AG04449 (cell line): ENCODE measurements around the gene FUS.
A peak's percentile ranks its signal among the peaks of the same experiment; 100 is the strongest.
"Not testable (repeated sequence)": the region's sequence is repeated elsewhere in the genome, so short reads cannot be mapped to it uniquely, and the experiment has no call there.

Experiments used
- CTCF ChIA-PET: fragments of 350-600 bp; formaldehyde crosslinking; extraction: SDS; loops from one replicate; lab custom pipeline; 2021; ENCODE audit warnings: antibody characterized with exemption; lab: Yijun Ruan, JAX
- POLR2A ChIA-PET: fragments of 400-600, 350-600 bp; formaldehyde crosslinking; extraction: SDS; loops from one replicate; lab custom pipeline; 2020; ENCODE audit warnings: antibody characterized with exemption, inconsistent platforms; lab: Yijun Ruan, JAX
- DNase-seq: peaks from one replicate; pipeline ENCODE4 v3.0.0-alpha.2; 2010; ENCODE audit warnings: low read depth, low spot score
- H3K4me3 ChIP-seq: 2 replicates; pipeline ENCODE4 v1.5.1; 2011; ENCODE audit warnings: low read depth, mild to moderate bottlenecking, control low read depth, low read length
- TF ChIP-seq, protein P1 (sequence below): IDR thresholded peaks from one replicate; pipeline ENCODE4 v1.5.1; 2011; ENCODE audit warnings: mild to moderate bottlenecking, moderate library complexity, low read length, control low read depth, inconsistent platforms; ENCODE audit not compliant: insufficient read depth; ENCODE audit errors: missing control alignments

The FUS gene

GRCh38 chr16:31136287-31136662 lies 43.7 kb upstream of the FUS start:
- ChIA-PET CTCF (interaction anchor here (1.2 to 1.7 kb wide), 3 partner anchors 17 to 183 kb away, joined by 3 to 4 read pairs (median 4); no protein-coding TSS in a partner anchor), POLR2A (interaction anchor here (1.1 kb wide), 2 partner anchors 19 to 62 kb away, joined by 3 read pairs; partner anchors contain the start of genes KAT8, ZNF646 and ZNF668)
- H3K4me3 ChIP-seq = no peak overlapping the region

DNA sequence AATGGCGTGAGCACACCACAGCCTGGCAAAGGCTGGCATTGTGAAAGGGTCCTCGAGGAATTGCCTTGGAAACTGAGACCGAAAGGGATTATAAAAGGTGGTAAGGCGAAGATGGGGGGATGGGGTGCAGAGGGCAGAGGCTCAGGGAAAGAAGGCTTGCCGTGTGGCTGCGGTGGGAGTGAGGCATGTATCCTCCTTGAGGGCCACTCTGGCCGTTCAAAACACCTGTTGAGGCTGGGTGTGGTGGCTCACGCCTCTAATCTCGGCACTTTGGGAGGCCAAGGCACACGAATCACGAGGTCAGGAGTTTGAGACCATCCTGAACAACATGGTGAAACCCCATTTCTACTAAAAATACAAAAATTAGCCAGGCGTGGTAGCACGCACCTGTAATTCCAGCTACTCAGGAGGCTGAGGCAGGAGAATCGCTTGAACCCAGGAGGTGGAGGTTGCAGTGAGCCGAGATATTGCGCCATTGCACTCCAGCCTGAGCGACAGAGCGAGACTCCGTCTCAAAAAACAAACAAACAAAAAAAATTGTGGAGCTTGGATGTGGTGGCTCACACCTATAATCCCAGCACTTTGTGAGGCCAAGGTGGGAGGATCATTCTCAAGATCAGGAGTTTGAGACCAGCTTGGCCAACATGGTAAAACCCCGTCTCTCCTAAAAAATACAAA lies 43.0 kb upstream of the FUS start:
- POLR2A ChIA-PET = interaction anchor here (1.1 kb wide), 1 partner anchor 20 kb away, joined by 3 read pairs; the partner anchor contains the start of gene KAT8
- not testable (repeated sequence) for H3K4me3 ChIP-seq, DNase-seq
- CTCF ChIA-PET = interaction anchor here (1.0 to 1.7 kb wide), 3 partner anchors 18 to 184 kb away, joined by 3 to 4 read pairs (median 4); no protein-coding TSS in a partner anchor

More at GRCh38 chr16:31136287-31136662, 43.7 kb upstream of the FUS start:
- DNase-seq = no peak
- TF ChIP-seq, protein P1, sequence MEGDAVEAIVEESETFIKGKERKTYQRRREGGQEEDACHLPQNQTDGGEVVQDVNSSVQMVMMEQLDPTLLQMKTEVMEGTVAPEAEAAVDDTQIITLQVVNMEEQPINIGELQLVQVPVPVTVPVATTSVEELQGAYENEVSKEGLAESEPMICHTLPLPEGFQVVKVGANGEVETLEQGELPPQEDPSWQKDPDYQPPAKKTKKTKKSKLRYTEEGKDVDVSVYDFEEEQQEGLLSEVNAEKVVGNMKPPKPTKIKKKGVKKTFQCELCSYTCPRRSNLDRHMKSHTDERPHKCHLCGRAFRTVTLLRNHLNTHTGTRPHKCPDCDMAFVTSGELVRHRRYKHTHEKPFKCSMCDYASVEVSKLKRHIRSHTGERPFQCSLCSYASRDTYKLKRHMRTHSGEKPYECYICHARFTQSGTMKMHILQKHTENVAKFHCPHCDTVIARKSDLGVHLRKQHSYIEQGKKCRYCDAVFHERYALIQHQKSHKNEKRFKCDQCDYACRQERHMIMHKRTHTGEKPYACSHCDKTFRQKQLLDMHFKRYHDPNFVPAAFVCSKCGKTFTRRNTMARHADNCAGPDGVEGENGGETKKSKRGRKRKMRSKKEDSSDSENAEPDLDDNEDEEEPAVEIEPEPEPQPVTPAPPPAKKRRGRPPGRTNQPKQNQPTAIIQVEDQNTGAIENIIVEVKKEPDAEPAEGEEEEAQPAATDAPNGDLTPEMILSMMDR = no peak

GRCh38 chr16:31138621-31139578 lies 41.0 kb upstream of the FUS start:
- TF ChIP-seq, protein P1 = no peak
- CTCF ChIA-PET = interaction anchor here (0.9 to 2.4 kb wide), 2 partner anchors 9 to 154 kb away, joined by 4 to 10 read pairs; partner anchors contain the start of gene HSD3B7
- DNase-seq = no peak
- POLR2A ChIA-PET = no interaction called here
- H3K4me3 ChIP-seq = no peak overlapping the region

- CTCF ChIA-PET = interaction anchor here (1.8 to 6.7 kb wide), 6 partner anchors 12 to 319 kb away, joined by 8 to 101 read pairs (median 28); partner anchors contain the start of genes HSD3B7 and KAT8
- H3K4me3 ChIP-seq, POLR2A ChIA-PET, DNase-seq: not testable (repeated sequence)
Observed at GRCh38 chr16:31141071-31141469, 38.9 kb upstream of the FUS start.

DNA sequence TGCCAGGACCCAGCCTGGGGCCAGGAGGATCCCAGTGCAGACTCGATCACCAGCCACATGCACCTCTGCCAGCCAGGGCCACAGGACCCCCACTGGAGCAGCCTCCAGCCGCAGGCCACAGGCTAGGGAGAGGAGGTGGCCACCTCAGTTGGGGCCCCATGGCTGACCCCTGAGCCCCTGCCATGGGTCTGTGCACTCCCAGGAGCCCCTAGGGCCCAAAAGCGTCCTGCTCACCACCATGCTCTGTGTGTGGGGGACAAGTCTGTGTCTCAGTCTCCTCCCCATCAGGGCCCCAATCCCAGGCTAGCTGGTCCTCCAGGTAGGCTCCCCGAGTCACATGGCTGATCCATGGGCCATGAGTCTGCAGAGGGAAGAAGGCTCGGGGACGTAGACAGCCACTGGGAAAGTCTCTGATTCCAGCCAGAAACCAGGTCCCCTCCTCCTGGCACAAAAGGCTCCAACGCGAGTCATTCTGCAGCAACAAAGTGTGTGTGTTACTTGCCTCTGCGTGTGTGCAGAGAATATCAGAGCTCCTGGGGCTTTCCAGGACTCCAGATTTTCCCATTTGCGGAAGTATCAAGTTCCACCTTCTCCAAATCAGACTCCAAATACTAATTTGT lies 38.3 kb upstream of the FUS start:
- ChIA-PET CTCF (interaction anchor here (0.6 to 6.7 kb wide), 51 partner anchors 8 to 729 kb away, joined by 3 to 101 read pairs (median 6); partner anchors contain the start of genes ARMC5, FUS, HSD3B7 and KAT8), POLR2A (interaction anchor here (0.5 to 1.8 kb wide), 11 partner anchors 11 to 330 kb away, joined by 3 to 31 read pairs (median 3); partner anchors contain the start of genes ARMC5, FUS, HSD3B7 and KAT8)
- H3K4me3 ChIP-seq = peak overlapping the region; percentile 39
- TF ChIP-seq, protein P1 = no peak
- peak; percentile 46 for DNase-seq

DNA sequence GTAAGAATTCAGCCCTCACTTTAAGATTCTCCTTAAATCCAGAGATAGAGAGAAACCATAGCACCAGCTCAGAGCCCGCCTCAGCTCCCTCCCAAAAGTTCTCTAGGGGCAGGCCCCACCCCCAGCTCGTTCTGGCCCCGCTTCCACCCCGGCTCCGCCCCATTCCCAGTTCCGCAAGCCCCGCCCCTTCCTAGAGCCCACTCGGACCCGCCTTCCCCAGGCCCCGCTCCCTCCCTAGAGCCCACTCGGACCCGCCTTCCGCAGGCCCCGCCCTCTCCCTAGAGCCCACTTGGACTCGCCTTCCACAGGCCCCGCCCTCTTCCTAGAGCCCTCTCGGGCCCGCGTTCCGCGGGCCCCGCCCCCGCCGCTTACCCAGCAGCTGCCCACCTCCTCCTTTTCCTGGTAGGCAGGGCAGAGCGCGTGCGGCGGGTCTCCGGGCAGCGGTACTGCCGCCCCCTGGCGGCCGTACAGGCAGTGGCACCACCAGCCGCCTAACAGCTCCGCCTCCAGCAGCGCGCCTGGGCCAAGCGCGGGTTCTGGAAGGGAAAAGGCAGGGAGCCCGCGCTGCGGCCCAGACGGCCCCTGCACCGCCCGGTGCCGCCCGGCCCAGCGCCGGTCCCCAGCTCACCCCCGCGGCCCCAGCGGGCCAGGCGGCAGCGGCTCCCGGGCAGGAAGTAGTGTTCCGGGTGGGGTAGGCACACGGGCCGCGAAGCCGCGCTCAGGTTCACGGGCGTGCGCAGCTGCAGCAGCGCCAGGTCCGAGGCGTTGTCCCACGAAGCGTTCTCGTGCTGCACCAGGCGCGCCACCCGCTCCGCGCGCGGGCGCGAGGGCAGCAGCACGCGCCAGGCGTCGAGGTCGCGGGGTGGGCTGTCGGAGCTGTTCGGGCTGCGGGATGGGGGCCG lies 37.6 kb upstream of the FUS start:
- TF ChIP-seq, protein P1 = peak; percentile 99
- CTCF ChIA-PET = interaction anchor here (0.6 to 6.7 kb wide), 59 partner anchors 9 to 728 kb away, joined by 3 to 101 read pairs (median 5); partner anchors contain the start of genes ARMC5, FUS, HSD3B7 and KAT8
- POLR2A ChIA-PET = interaction anchor here (0.5 to 1.8 kb wide), 13 partner anchors 12 to 330 kb away, joined by 3 to 31 read pairs (median 3); partner anchors contain the start of genes ARMC5, FUS, HSD3B7 and KAT8
- peak overlapping the region; percentile 57 for H3K4me3 ChIP-seq
- DNase-seq = peak; percentile 84
